GM12878 (cell line): ENCODE results near the gene LMX1B. TPM values are rescaled to one million over a fixed set of nuclear protein-coding genes. Genes with fewer than 3 reads are reported as not detected.

ENCODE experiments used
- ATAC-seq: fragments of 200-7000 bp; cut with Tn5 transposase; 3 replicates; pipeline ENCODE4 v1.9.1; 2020; ENCODE audit warnings: mild to moderate bottlenecking, moderate library complexity
- BruUV-seq: library from RNA; stranded (reverse); fragments of 400-500 nt; replicated peaks from 2 replicates; lab custom pipeline; 2021; lab: Mats Ljungman, UMichigan
- CTCF ChIA-PET: fragments of 300-600 bp; sonication (Branson Sonifier 250); formaldehyde crosslinking; extraction: SDS; loops from one replicate; lab custom pipeline; 2021; ENCODE audit warnings: inconsistent platforms; lab: Yijun Ruan, JAX
- POLR2A ChIA-PET: fragments of 350-600 bp; formaldehyde crosslinking; extraction: SDS; loops from one replicate; lab custom pipeline; 2021; ENCODE audit warnings: inconsistent platforms; lab: Charles Lee
- RAD21 ChIA-PET: fragments of 300-600 bp; sonication (Branson Sonifier 250); formaldehyde crosslinking; loops from one replicate; lab custom pipeline; 2023; ENCODE audit warnings: antibody characterized with exemption; ENCODE audit not compliant: unreplicated experiment; lab: Charles Lee
- SMC1A ChIA-PET: fragments of 300-600 bp; sonication (Branson Sonifier 250); formaldehyde crosslinking; loops from one replicate; lab custom pipeline; 2023; ENCODE audit not compliant: unreplicated experiment, uncharacterized antibody; lab: Charles Lee
- DNase-seq: peaks from one replicate; pipeline ENCODE4 v3.0.0-alpha.2; 2011; ENCODE audit warnings: low read depth, low spot score
- FAIRE-seq: peaks from 3 replicates; lab custom pipeline; 2011; peaks lifted over from hg19 to GRCh38; lab: Jason Lieb, UNC
- H2AFZ ChIP-seq: 2 replicates; pipeline ENCODE4 v1.6.0; 2011; ENCODE audit warnings: low read depth, low read length, control low read depth; ENCODE audit not compliant: control insufficient read depth
- H3K27ac ChIP-seq: 2 replicates; pipeline ENCODE4 v1.5.1; 2011; ENCODE audit warnings: control low read depth; ENCODE audit not compliant: control insufficient read depth, insufficient read depth
- H3K27me3 ChIP-seq, 2 experiments: replicated peaks in 1 of 2; 2 replicates each; pipeline versions ENCODE4 v1.6.0 to v1.6.1; 2011; ENCODE audit warnings: low read length in 1 of 2; ENCODE audit not compliant: control insufficient read depth in 2 of 2, insufficient read depth in 2 of 2
- H3K36me3 ChIP-seq, 2 experiments: 2 replicates each; pipeline ENCODE4 v1.5.1; 2011; ENCODE audit warnings: low read length in 1 of 2; ENCODE audit not compliant: control insufficient read depth in 2 of 2, insufficient read depth in 2 of 2
- H3K4me1 ChIP-seq: 2 replicates; pipeline ENCODE4 v1.6.1; 2011; ENCODE audit warnings: mild to moderate bottlenecking, low read length, moderate library complexity, mixed read lengths; ENCODE audit not compliant: control insufficient read depth, insufficient read depth
- H3K4me2 ChIP-seq: 2 replicates; pipeline ENCODE4 v1.6.0; 2011; ENCODE audit warnings: control low read depth; ENCODE audit not compliant: control insufficient read depth, insufficient read depth
- H3K4me3 ChIP-seq: fragments of 200-600 bp; sonication (generic); 2 replicates; pipeline ENCODE4 v1.5.1; 2016
- H3K79me2 ChIP-seq: 2 replicates; pipeline ENCODE4 v1.6.0; 2011; ENCODE audit warnings: low read length; ENCODE audit not compliant: control insufficient read depth, insufficient read depth
- H3K9ac ChIP-seq: 2 replicates; pipeline ENCODE4 v1.8.0; 2011; ENCODE audit warnings: low read length, control low read depth, mixed read lengths; ENCODE audit not compliant: control insufficient read depth, insufficient read depth
- H3K9me3 ChIP-seq: replicated peaks from 3 replicates; pipeline ENCODE4 v1.5.1; 2011; ENCODE audit warnings: mild to moderate bottlenecking, low read length; ENCODE audit not compliant: control insufficient read depth, insufficient read depth
- H4K20me1 ChIP-seq: 2 replicates; pipeline ENCODE4 v1.6.0; 2011; ENCODE audit not compliant: control insufficient read depth, insufficient read depth
- EGR1 ChIP-seq, 2 experiments: IDR thresholded peaks; 1 replicate in 1 of 2; 2 replicates in 1 of 2; pipeline ENCODE4 v1.6.1; 2011 to 2012; ENCODE audit warnings: low read depth in 2 of 2, low read length in 2 of 2, borderline replicate concordance in 1 of 2, mild to moderate bottlenecking in 1 of 2, moderate library complexity in 1 of 2
- HDAC2 ChIP-seq: fragments of 200-600 bp; sonication (generic); IDR thresholded peaks from 2 replicates; pipeline ENCODE4 v1.6.1; 2017
- HDGF ChIP-seq: fragments of 450-650 bp; IDR thresholded peaks from 2 replicates; pipeline ENCODE4 v1.6.1; 2016; ENCODE audit warnings: antibody characterized with exemption
- HSF1 ChIP-seq: fragments of 150-350 bp; IDR thresholded peaks from 2 replicates; pipeline ENCODE4 v1.6.1; 2014; ENCODE audit warnings: mild to moderate bottlenecking, low read depth, low read length
- IKZF1 ChIP-seq: fragments of 450-650 bp; conservative IDR thresholded peaks from 2 replicates; pipeline ENCODE4 v1.6.1; 2017; ENCODE audit warnings: antibody characterized with exemption, mild to moderate bottlenecking
- PKNOX1 ChIP-seq: fragments of 450-650 bp; IDR thresholded peaks from 2 replicates; pipeline ENCODE4 v1.6.1; 2016; ENCODE audit warnings: mild to moderate bottlenecking
- SMAD5 ChIP-seq: IDR thresholded peaks from 2 replicates; pipeline ENCODE4 v1.6.1; 2016; ENCODE audit warnings: antibody characterized with exemption, low read depth
- SPI1 ChIP-seq: IDR thresholded peaks from 2 replicates; pipeline ENCODE4 v1.6.1; 2011; ENCODE audit warnings: low read depth, mild to moderate bottlenecking, low read length, moderate library complexity, borderline replicate concordance; ENCODE audit not compliant: insufficient read depth
- TAF1 ChIP-seq: IDR thresholded peaks from 2 replicates; pipeline ENCODE4 v1.6.1; 2011; ENCODE audit warnings: mild to moderate bottlenecking, low read depth, low read length, borderline replicate concordance
- ZNF217 ChIP-seq: fragments of 450-650 bp; IDR thresholded peaks from 2 replicates; pipeline ENCODE4 v1.6.1; 2017; ENCODE audit warnings: antibody characterized with exemption, mild to moderate bottlenecking
- WGBS: methylation state at CpG from one replicate; pipeline ENCODE4 v1.1.6; 2016; ENCODE audit warnings: low lambda C conversion rate; ENCODE audit not compliant: insufficient replicate concordance, insufficient coverage; ENCODE audit errors: missing lambda C conversion rate; 5-methylcytosine and 5-hydroxymethylcytosine counted together
- in situ Hi-C: fragments of 300-500 bp; cut with MboI; formaldehyde crosslinking; loops from 9 replicates; pipeline ENCODE4 v1.14.3; 2018; ENCODE audit warnings: mixed read lengths
- intact Hi-C: fragments of 100-400 bp; cut with micrococcal nuclease; formaldehyde crosslinking; loops from one replicate; pipeline ENCODE4 v1.14.2; 2022; ENCODE audit not compliant: unreplicated experiment
- polyA plus RNA-seq, 11 experiments: library from polyadenylated mRNA; depleted of rRNA in 4 of 11; unstranded in 6 of 11; stranded (reverse) in 5 of 11; fragments of >200 nt; fragmentation: Nextera tagmentation in 4 of 11; fragmentation: Illumina TruSeq in 1 of 11; extraction: Ambion mirVana in 4 of 11; extraction: Trizol in 1 of 11; gene quantifications; 1 replicate in 1 of 11; 2 replicates in 10 of 11; pipeline versions ENCODE4 v1.2.1 to v1.2.3, GENCODE V29; 2011 to 2016; ENCODE audit warnings: inconsistent platforms in 2 of 11, missing spikeins in 2 of 11, low read depth in 1 of 11
- total RNA-seq, 4 experiments: library from RNA; depleted of rRNA in 3 of 4; stranded (reverse); fragments of >200 nt in 3 of 4; fragmentation: Illumina TruSeq in 1 of 4; extraction: Trizol in 1 of 4; gene quantifications; 2 replicates each; pipeline versions ENCODE4 v1.2.1 to v1.2.3, GENCODE V29; 2013 to 2021
- TF ChIP-seq, protein P1 (sequence below): fragments of 450-650 bp; formaldehyde crosslinking; IDR thresholded peaks from 2 replicates; pipeline ENCODE4 v1.4.0; 2020; ENCODE audit warnings: mild to moderate bottlenecking, moderate library complexity

The LMX1B gene
- total and polyA plus RNA-seq, 10 of the 15 experiments (the other 5 are each of a cell fraction or from before 2014, with no cell fraction given), result not detected

DNA sequence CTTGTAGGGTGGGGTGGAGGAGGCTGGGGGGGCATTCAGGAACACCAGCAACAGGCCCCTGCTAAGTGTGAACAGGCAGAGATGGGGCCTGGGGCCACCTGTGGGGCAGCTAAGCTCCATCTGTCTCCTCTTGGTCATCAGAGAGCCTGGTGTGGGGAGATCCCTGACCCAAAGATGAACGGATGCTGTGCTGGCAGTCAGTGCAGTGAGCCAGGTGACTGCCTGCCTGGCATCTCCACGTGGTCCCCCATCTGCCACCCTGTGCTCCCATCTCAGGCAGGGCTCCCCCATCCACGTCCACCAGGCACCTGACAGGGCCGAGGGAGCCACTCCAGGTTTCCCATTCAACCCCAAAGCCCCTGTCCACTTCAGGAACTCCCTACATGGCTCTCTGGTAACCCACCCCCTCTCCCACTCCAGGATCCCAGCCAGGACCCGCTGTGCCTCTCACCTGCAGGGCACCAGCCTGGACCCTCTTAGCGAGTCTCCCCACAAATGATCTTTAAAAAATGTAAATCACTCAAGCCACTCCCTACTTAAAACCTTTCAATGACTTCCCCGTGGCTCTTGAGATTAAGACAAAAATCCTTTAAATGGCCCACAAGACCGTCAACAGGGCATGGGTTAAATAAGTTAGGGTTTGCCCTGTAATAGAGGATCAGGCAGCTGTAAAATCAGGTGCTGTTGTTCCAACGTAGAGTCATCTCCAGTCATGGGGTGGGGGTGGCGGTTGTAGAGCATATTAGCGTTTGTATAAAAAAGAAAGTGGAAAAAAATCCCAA lies 60.8 kb downstream of the LMX1B start:
- RAD21 ChIA-PET, result no interaction called here
- intact Hi-C loops, result no loop called here

More for the DNA sequence above, 60.8 kb downstream of the LMX1B start:
- POLR2A ChIA-PET, result no interaction called here
- no peak for ATAC-seq
- Histone ChIP-seq H3K4me3 (no peak overlapping the region), H3K4me2 (no peak overlapping the region), H3K9ac (no peak overlapping the region)
- no peak for TF ChIP-seq PKNOX1
- TF ChIP-seq, protein P1, sequence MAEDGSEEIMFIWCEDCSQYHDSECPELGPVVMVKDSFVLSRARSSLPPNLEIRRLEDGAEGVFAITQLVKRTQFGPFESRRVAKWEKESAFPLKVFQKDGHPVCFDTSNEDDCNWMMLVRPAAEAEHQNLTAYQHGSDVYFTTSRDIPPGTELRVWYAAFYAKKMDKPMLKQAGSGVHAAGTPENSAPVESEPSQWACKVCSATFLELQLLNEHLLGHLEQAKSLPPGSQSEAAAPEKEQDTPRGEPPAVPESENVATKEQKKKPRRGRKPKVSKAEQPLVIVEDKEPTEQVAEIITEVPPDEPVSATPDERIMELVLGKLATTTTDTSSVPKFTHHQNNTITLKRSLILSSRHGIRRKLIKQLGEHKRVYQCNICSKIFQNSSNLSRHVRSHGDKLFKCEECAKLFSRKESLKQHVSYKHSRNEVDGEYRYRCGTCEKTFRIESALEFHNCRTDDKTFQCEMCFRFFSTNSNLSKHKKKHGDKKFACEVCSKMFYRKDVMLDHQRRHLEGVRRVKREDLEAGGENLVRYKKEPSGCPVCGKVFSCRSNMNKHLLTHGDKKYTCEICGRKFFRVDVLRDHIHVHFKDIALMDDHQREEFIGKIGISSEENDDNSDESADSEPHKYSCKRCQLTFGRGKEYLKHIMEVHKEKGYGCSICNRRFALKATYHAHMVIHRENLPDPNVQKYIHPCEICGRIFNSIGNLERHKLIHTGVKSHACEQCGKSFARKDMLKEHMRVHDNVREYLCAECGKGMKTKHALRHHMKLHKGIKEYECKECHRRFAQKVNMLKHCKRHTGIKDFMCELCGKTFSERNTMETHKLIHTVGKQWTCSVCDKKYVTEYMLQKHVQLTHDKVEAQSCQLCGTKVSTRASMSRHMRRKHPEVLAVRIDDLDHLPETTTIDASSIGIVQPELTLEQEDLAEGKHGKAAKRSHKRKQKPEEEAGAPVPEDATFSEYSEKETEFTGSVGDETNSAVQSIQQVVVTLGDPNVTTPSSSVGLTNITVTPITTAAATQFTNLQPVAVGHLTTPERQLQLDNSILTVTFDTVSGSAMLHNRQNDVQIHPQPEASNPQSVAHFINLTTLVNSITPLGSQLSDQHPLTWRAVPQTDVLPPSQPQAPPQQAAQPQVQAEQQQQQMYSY (CRISPR knock-in tag), result no peak
- TF ChIP-seq TAF1, result no peak
- TF ChIP-seq HDAC2, result no peak
- no peak for TF ChIP-seq HSF1
- no peak for TF ChIP-seq IKZF1
- no peak for TF ChIP-seq SPI1
- no peak for TF ChIP-seq ZNF217
- no peak for TF ChIP-seq EGR1 (IDR thresholded peaks at IDR 0.05; ENCODE audit: borderline replicate concordance in 1 of 2, low read depth in 2 of 2, low read length in 2 of 2)
- no peak for TF ChIP-seq SMAD5
- TF ChIP-seq HDGF, result no peak
- TF ChIP-seq, all 136 proteins: peak for 0
- H3K27me3 ChIP-seq, result peaks cover 20% of the 10 kb centered on the region in 2 experiments
- CTCF ChIA-PET, result no interaction called here
- H3K27ac ChIP-seq, result no peak overlapping the region
- no peaks in the 10 kb centered on the region for H3K79me2 ChIP-seq
- H2AFZ ChIP-seq, result no peak overlapping the region
- BruUV-seq, result no TSS peak
- 2% methylated on average over 11 of the region's 11 CpGs for WGBS
- no peaks in the 10 kb centered on the region for H3K9me3 ChIP-seq
- H4K20me1 ChIP-seq, result no peaks in the 10 kb centered on the region
- no peaks in the 10 kb centered on the region for H3K36me3 ChIP-seq
- SMC1A ChIA-PET, result no interaction called here
- H3K4me1 ChIP-seq, result no peaks in the 10 kb centered on the region
- FAIRE-seq, result no peak
- in situ Hi-C loops, result no loop called here
- no peak for DNase-seq
